B cell (primary cell): Measurements from ENCODE around the gene HOMER3. TPM values are rescaled to one million over a fixed set of nuclear protein-coding genes. Genes with fewer than 3 reads are reported as not detected.

ENCODE experiments used
- ATAC-seq: fragments of 200-7000 bp; cut with Tn5 transposase; one replicate; pipeline ENCODE4 v1.10.0; 2021; ENCODE audit warnings: low read depth, mild to moderate bottlenecking, moderate number of reproducible peaks, moderate library complexity
- CTCF ChIA-PET: fragments of 350-600 bp; sonication (Branson Sonifier 250); formaldehyde crosslinking; loops from one replicate; lab custom pipeline; 2021; ENCODE audit warnings: antibody characterized with exemption, inconsistent platforms; lab: Charles Lee
- POLR2A ChIA-PET: fragments of 350-600 bp; sonication (Branson Sonifier 250); formaldehyde crosslinking; loops from one replicate; lab custom pipeline; 2021; ENCODE audit warnings: antibody characterized with exemption; lab: Charles Lee
- DNase-seq: peaks from one replicate; pipeline ENCODE4 v3.0.0; 2013
- H2AFZ ChIP-seq: 2 replicates; pipeline ENCODE4 v1.6.1; 2012; ENCODE audit warnings: mild to moderate bottlenecking, low read depth, low read length; ENCODE audit not compliant: insufficient read depth, poor library complexity, severe bottlenecking
- H3K27ac ChIP-seq, 2 donors: 1 replicate in 1 of 2; 2 replicates in 1 of 2; pipeline ENCODE4 v1.5.1; 2012 to 2013; ENCODE audit warnings: low read length in 2 of 2, mild to moderate bottlenecking in 2 of 2, moderate library complexity in 1 of 2
- H3K27me3 ChIP-seq, 4 experiments: fragments of 200-600 bp in 1 of 4; sonication (generic) in 1 of 4; replicated peaks in 1 of 4; 1 replicate in 2 of 4; 2 replicates in 2 of 4; pipeline versions ENCODE4 v1.6.1 to v1.7.0; 2013 to 2016; ENCODE audit warnings: low read length in 3 of 4, mild to moderate bottlenecking in 2 of 4, mixed read lengths in 1 of 4, moderate library complexity in 1 of 4; ENCODE audit not compliant: insufficient read depth in 4 of 4, control insufficient read depth in 3 of 4; ENCODE audit errors: control extremely low read depth in 1 of 4
- H3K36me3 ChIP-seq, 2 experiments: replicated peaks in 1 of 2; 1 replicate in 1 of 2; 2 replicates in 1 of 2; pipeline versions ENCODE4 v1.6.1 to v1.7.1; 2013; ENCODE audit warnings: low read length in 1 of 2; ENCODE audit not compliant: insufficient read depth in 2 of 2, control insufficient read depth in 1 of 2; ENCODE audit errors: control extremely low read depth in 1 of 2, extremely low read depth in 1 of 2
- H3K4me1 ChIP-seq, 2 donors: fragments of 200-600 bp in 1 of 2; sonication (generic) in 1 of 2; 1 replicate in 1 of 2; 2 replicates in 1 of 2; pipeline versions ENCODE4 v1.5.1 to v1.6.1; 2013 to 2017; ENCODE audit warnings: low read length in 2 of 2; ENCODE audit not compliant: control insufficient read depth in 2 of 2, insufficient read depth in 2 of 2
- H3K4me2 ChIP-seq: replicated peaks from 2 replicates; pipeline ENCODE3; 2012; ENCODE audit warnings: mild to moderate bottlenecking, low read depth, low read length; ENCODE audit not compliant: poor library complexity, severe bottlenecking
- H3K4me3 ChIP-seq, 5 experiments: fragments of 200-600 bp in 1 of 5; sonication (generic) in 1 of 5; 1 replicate in 3 of 5; 2 replicates in 2 of 5; pipeline versions ENCODE4 v1.5.1 to v1.7.0; 2011 to 2016; ENCODE audit warnings: low read length in 4 of 5, mild to moderate bottlenecking in 4 of 5, low read depth in 2 of 5, control low read depth in 1 of 5, moderate library complexity in 1 of 5; ENCODE audit not compliant: insufficient read depth in 1 of 5; ENCODE audit errors: control extremely low read depth in 1 of 5, extremely low read depth in 1 of 5
- H3K79me2 ChIP-seq: fragments of 200-600 bp; sonication (generic); one replicate; pipeline ENCODE4 v1.6.0; 2016; ENCODE audit warnings: low read length; ENCODE audit not compliant: control insufficient read depth, insufficient read depth
- H3K9ac ChIP-seq: fragments of 200-600 bp; sonication (generic); 2 replicates; pipeline ENCODE4 v1.6.1; 2017; ENCODE audit warnings: mild to moderate bottlenecking, low read length, moderate library complexity
- H3K9me3 ChIP-seq, 3 donors: one replicate each; pipeline versions ENCODE4 v1.6.1 to v1.7.1; 2013; ENCODE audit warnings: low read length in 2 of 3; ENCODE audit not compliant: control insufficient read depth in 2 of 3, insufficient read depth in 1 of 3; ENCODE audit errors: control extremely low read depth in 1 of 3
- H4K20me1 ChIP-seq: 2 replicates; pipeline ENCODE4 v1.6.0; 2012; ENCODE audit warnings: mild to moderate bottlenecking, low read length; ENCODE audit not compliant: insufficient read depth, control insufficient read depth, poor library complexity, severe bottlenecking
- H3K27ac Mint-ChIP-seq: one replicate; pipeline ENCODE4 v1.8.0; 2021; ENCODE audit warnings: mixed read lengths
- H3K27me3 Mint-ChIP-seq: one replicate; pipeline ENCODE4 v1.8.0; 2021; ENCODE audit warnings: mixed read lengths
- H3K4me1 Mint-ChIP-seq: one replicate; pipeline ENCODE4 v1.8.0; 2021; ENCODE audit warnings: mixed read lengths
- H3K4me3 Mint-ChIP-seq: one replicate; pipeline ENCODE4 v1.8.0; 2021; ENCODE audit warnings: mixed read lengths
- H3K9me3 Mint-ChIP-seq: one replicate; pipeline ENCODE4 v1.8.0; 2022; ENCODE audit warnings: mixed read lengths; ENCODE audit not compliant: insufficient read depth
- EZH2 ChIP-seq: IDR thresholded peaks from 2 replicates; pipeline ENCODE4 v1.6.1; 2012; ENCODE audit warnings: borderline replicate concordance, low read depth, mild to moderate bottlenecking, moderate library complexity, low read length; ENCODE audit not compliant: insufficient read depth, poor library complexity, severe bottlenecking
- WGBS: methylation state at CpG from one replicate; pipeline ENCODE4 v1.1.5; 2013; ENCODE audit warnings: missing lambda C conversion rate; ENCODE audit not compliant: insufficient coverage; 5-methylcytosine and 5-hydroxymethylcytosine counted together
- intact Hi-C: fragments of 100-400 bp; cut with micrococcal nuclease; formaldehyde crosslinking; loops from one replicate; pipeline ENCODE4 v1.10.0; 2022
- polyA plus RNA-seq: library from polyadenylated mRNA; depleted of rRNA; stranded (reverse); fragments of >200 nt; gene quantifications from 2 replicates; pipeline ENCODE4 v1.2.3, GENCODE V29; 2012
- total RNA-seq, 2 donors: library from RNA; stranded (reverse); fragments of 120-200 nt in 1 of 2; gene quantifications; 1 replicate in 1 of 2; 2 replicates in 1 of 2; pipeline versions ENCODE4 v1.2.3 to v1.2.4, GENCODE V29; 2013 to 2022
- TF ChIP-seq, protein P1 (sequence below): fragments of 200-600 bp; IDR thresholded peaks from one replicate; pipeline ENCODE4 v1.8.0; 2022; ENCODE audit warnings: antibody characterized with exemption, mild to moderate bottlenecking

The HOMER3 gene
- total and polyA plus RNA-seq, 2 donors (not counting 1 experiment from before 2014, with no cell fraction given), result 5.9 to 26.4 TPM

DNA sequence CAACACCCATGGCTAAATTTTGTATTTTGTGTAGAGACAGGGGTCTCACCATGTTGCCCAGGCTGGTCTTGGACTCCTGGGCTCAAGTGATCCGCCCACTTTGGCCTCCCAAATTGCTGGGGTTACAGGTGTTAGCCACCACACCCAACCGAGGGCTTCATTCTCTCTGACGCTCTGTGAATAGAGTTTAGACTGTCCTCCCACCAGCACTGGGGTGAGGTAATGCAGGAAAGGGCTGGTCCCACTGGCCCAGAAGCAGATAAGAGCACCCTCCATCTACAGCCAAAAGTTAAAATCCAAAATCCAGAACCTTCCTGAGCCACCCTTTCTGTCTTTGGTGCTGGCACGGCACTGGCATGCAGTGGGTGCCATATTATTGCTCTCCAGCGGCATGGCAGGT, 31.8 kb upstream of the HOMER3 start:
- ATAC-seq, result no peak
- no peaks in the 10 kb centered on the region for H3K36me3 ChIP-seq
- peaks cover 0 to 10% (median 0%) of the 10 kb centered on the region in 3 donors for H3K9me3 ChIP-seq
- intact Hi-C loops, result no loop called here
- H3K9ac ChIP-seq, result no peak overlapping the region
- Mint-ChIP-seq H3K27me3 (peaks cover 15% of the 10 kb centered on the region), H3K27ac (no peak overlapping the region), H3K4me3 (no peak overlapping the region), H3K9me3 (no peaks in the 10 kb centered on the region), H3K4me1 (no peaks in the 10 kb centered on the region)
- no peak for TF ChIP-seq EZH2
- POLR2A ChIA-PET, result no interaction called here
- 97% methylated on average over 3 of the region's 5 CpGs for WGBS
- no peak overlapping the region for H3K27ac ChIP-seq
- CTCF ChIA-PET, result no interaction called here
- H3K4me3 ChIP-seq, result no peak overlapping the region
- H3K27me3 ChIP-seq, result peaks cover 0 to 2% (median 0%) of the 10 kb centered on the region in 4 experiments
- no peaks in the 10 kb centered on the region for H3K4me1 ChIP-seq
- no peaks in the 10 kb centered on the region for H3K79me2 ChIP-seq
- H2AFZ ChIP-seq, result no peak overlapping the region
- DNase-seq, result no peak
- no peak overlapping the region for H3K4me2 ChIP-seq
- no peaks in the 10 kb centered on the region for H4K20me1 ChIP-seq

DNA sequence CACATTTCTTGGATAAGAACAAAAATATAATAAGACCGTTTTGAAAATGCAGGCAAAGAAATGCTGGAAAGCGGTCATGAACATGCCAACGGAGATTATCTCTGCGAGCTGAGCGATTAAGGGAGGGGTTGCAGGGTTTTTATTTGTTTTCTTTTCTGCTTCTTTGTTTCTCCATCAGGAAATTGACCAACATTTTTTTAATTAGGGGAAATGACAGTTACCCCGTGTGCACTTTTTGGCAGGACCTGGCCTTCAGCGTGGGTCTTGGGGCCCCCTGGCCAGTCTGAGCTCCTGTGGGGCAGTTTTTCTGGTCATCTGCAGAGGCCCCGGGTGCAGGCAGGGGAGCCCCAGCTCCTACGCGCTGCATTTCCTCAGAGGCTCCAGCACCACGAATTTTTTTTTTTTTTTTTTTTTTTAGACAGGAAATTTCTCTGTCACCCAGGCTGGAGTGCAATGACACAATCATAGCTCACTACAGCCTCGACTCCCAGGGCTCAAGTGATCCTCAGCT, 31.3 kb upstream of the HOMER3 start:
- no peak overlapping the region for H3K9ac ChIP-seq
- H3K4me3 Mint-ChIP-seq, result no peak overlapping the region
- CTCF ChIA-PET, result interaction anchor here (0.6 kb wide), 1 partner anchor 132 kb away, joined by 3 read pairs; no protein-coding TSS in a partner anchor

More for the DNA sequence above, 31.3 kb upstream of the HOMER3 start:
- 23% methylated on average over 5 of the region's 12 CpGs for WGBS
- no peaks in the 10 kb centered on the region for H3K36me3 ChIP-seq
- no peak overlapping the region for H3K4me2 ChIP-seq
- Mint-ChIP-seq H3K27me3 (peaks cover 15% of the 10 kb centered on the region), H3K9me3 (no peaks in the 10 kb centered on the region), H3K4me1 (no peaks in the 10 kb centered on the region), H3K27ac (no peak overlapping the region)
- peaks cover 0 to 10% (median 0%) of the 10 kb centered on the region in 3 donors for H3K9me3 ChIP-seq
- POLR2A ChIA-PET, result no interaction called here
- DNase-seq (no peak), ATAC-seq (no peak)
- no peak overlapping the region for H3K27ac ChIP-seq
- H2AFZ ChIP-seq, result no peak overlapping the region
- peaks cover 0 to 2% (median 0%) of the 10 kb centered on the region in 4 experiments for H3K27me3 ChIP-seq
- no peak for TF ChIP-seq EZH2
- TF ChIP-seq, protein P1, sequence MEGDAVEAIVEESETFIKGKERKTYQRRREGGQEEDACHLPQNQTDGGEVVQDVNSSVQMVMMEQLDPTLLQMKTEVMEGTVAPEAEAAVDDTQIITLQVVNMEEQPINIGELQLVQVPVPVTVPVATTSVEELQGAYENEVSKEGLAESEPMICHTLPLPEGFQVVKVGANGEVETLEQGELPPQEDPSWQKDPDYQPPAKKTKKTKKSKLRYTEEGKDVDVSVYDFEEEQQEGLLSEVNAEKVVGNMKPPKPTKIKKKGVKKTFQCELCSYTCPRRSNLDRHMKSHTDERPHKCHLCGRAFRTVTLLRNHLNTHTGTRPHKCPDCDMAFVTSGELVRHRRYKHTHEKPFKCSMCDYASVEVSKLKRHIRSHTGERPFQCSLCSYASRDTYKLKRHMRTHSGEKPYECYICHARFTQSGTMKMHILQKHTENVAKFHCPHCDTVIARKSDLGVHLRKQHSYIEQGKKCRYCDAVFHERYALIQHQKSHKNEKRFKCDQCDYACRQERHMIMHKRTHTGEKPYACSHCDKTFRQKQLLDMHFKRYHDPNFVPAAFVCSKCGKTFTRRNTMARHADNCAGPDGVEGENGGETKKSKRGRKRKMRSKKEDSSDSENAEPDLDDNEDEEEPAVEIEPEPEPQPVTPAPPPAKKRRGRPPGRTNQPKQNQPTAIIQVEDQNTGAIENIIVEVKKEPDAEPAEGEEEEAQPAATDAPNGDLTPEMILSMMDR, result no peak
- no peak overlapping the region for H3K4me3 ChIP-seq
- no peaks in the 10 kb centered on the region for H3K4me1 ChIP-seq
- H3K79me2 ChIP-seq, result no peaks in the 10 kb centered on the region
- H4K20me1 ChIP-seq, result no peaks in the 10 kb centered on the region
- intact Hi-C loops, result no loop called here
